Left ventricle myocardium superior (tissue), 1 donor: Measurements from ENCODE around the gene TLE6. TPM values are rescaled to one million over a fixed set of nuclear protein-coding genes. Genes with fewer than 3 reads are reported as not detected.
"Not testable (repeated sequence)": the region's sequence is repeated elsewhere in the genome, so short reads cannot be mapped to it uniquely, and the experiment has no call there.

Experiments
- ATAC-seq: fragments of 200-7000 bp; cut with Tn5 transposase; one replicate; pipeline ENCODE4 v1.9.1; 2020; ENCODE audit warnings: mild to moderate bottlenecking, moderate library complexity
- DNase-seq: peaks from one replicate; pipeline ENCODE4 v3.0.0-alpha.2; 2020
- intact Hi-C: fragments of 100-400 bp; cut with micrococcal nuclease; formaldehyde crosslinking; loops from one replicate; pipeline ENCODE4 v1.11.0; 2022
- total RNA-seq: library from RNA; stranded (reverse); fragmentation: NEBNext Ultra II Directional; extraction: Animal tissue kit (Norgen Biotek cat#: 25700); gene quantifications from one replicate; pipeline ENCODE4 v1.2.1, GENCODE V29; 2021
- donor health status: DM: no; HTN: yes; CAD: no; lungs with severe emphysema.

The TLE6 gene
- total RNA-seq, 1 donor from 2014 or later: 0.30 TPM

DNA sequence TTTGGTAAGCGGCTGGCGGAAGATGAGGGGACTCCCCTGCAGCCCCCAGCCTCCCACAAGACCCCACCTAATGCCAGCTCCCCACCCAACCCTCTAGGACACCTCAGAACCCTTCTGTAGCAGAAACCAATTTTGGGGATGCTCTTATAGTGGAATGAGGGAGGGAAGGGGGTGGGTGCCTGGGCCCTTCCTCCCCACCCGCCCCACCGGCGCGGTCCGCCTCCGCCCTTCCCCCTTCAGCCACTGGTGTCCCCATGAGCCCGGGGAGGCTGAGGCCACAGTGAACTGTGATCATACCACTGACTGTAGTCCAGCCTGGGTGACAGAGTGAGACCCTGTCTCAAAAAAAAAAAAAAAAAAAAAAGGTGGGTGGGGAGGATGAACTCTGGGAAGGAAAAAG, 16.2 kb downstream of the TLE6 start:
- intact Hi-C loops: no loop called here
- no peak for DNase-seq
- no peak for ATAC-seq

DNA sequence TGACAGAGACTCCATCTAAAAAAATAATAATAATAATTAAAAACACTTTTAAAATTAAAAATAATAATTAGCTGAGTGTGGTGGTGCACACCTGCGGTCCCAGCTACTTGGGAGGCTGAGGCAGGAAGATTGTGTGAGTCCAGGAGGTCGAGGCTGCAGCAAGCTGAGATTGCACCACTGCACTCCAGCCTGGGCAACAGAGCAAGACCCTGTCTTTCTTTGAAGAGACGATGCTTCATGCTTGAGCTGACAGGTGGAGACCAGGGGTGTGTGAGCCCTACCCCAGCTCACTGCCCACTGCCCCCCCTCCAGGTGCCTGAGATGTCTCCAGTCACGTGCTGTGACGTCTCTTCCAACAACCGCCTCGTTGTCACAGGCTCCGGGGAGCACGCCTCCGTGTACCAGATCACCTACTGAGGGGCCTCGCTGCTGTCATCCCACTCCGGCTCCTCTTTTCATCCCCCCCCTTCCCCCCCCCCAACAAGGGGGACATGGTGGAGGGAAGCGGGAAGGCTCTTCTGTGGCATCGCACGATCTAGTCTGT, 17.3 kb downstream of the TLE6 start:
- no peak for ATAC-seq
- DNase-seq: no peak
- intact Hi-C loops: no loop called here

GRCh38 chr19:2997720-2998119, 20.4 kb downstream of the TLE6 start:
- no peak for ATAC-seq
- DNase-seq: no peak
- intact Hi-C loops: no loop called here

DNA sequence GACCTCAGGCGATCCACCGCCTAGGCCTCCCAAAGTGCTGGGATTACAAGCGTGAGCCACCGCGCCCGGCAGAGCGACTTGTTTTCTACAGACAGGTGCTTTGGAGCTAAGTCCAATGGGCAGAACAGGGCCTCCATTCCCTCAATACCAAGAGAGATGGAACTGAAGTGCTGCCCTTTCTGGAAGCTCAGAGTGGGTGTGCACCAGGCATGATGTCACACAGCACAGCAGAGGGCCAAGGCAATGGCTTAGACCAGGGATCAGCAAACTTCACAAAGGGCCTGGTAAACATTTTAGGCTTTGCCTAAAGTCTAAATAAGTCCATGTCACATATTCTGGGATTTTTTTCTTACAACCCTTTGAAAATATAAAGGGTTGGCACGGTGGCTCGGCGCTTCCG, 21.3 kb downstream of the TLE6 start:
- ATAC-seq: no peak
- DNase-seq: no peak
- intact Hi-C loops: no loop called here

DNA sequence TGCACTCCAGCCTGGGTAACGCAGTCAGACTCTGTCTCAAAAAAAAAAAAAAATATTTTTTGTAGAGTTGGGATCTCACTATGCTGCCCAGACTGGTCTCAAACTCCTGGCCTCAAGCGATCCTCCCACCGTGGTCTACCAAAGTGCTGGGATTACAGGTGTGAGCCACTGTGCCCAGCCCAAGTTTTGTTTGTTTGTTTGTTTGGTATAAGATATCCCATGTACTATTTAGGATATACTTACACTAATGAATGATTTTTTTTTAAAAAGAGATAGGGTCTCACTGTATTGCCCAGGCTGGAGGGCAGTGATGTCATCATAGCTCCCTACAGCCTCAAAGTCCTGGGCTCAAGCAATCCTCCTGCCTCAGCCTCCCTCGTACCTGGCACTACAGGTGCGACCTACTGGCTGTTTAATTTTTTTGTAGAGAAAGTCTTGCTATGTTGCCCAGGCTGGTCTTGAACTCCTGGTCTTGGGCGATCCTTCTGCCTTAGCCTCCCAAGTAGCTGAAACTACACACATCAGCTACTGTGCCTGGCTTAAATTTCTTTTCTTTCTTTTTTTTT, 24.0 kb downstream of the TLE6 start:
- DNase-seq (no peak), ATAC-seq (no peak)

GRCh38 chr19:3003046-3003445, 25.7 kb downstream of the TLE6 start:
- intact Hi-C loops: no loop called here
- DNase-seq (no peak), ATAC-seq (no peak)

More for the DNA sequence above, 24.0 kb downstream of the TLE6 start:
- intact Hi-C loops: no loop called here

GRCh38 chr19:3004522-3004921, 27.2 kb downstream of the TLE6 start:
- ATAC-seq: no peak
- no peak for DNase-seq
- intact Hi-C loops: no loop called here

- DNase-seq: no peak
- intact Hi-C loops: no loop called here
- ATAC-seq: no peak
Measured at GRCh38 chr19:3005345-3005744, 28.0 kb downstream of the TLE6 start.

DNA sequence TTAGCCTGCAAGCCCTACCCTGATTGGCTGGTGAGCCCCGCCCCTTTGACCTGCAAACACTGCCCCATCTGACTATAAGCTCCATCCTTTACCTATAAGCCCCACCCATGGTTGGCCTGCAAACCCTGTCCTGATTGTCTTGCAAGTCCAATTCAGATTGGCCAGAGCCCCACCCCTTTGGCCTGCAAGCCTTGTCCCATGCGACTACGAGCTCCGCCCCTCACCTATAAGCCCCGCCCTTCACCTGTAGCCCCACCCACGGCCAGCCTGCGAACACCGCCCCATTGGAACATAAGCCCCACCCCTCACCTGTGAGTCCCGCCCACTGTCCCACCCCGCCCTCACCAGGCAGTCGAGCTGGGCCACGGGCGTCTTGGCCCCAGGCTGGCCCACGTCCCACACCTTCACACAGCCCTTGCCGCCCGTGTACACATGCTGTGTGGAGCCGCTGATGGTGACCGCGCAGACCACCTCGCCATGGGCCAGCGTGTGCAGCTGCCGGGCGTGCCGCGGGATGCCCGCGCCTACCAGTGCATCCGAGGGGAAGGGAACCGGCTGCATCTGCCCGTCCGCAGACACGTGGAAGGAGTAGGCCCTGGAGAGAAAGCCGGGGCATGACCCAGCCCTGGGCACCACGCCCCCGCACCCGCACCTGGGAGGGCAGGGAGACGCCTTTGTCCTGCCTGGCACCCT, 28.9 kb downstream of the TLE6 start:
- no peak for DNase-seq
- peak; percentile 16 for ATAC-seq
- intact Hi-C loops: no loop called here

DNA sequence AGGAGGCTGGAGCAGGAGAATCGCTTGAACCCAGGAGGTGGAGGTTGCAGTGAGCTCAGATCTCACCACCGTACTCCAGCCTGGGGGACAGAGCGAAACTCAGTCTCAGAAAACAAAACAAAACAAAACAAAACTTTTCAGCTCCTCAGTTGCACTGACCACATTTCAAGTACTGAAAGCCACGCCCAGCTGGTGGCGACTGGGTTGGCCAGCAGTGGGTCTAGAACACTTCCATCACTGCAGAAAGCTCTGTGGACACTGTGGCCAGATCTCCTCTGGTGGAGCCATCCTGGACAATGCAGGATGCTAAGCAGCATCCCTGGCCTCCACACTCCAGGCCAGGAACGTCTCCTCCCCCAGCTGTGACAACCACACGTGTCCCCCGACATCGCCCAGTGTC, 30.6 kb downstream of the TLE6 start:
- no peak for DNase-seq
- ATAC-seq: no peak
- intact Hi-C loops: no loop called here

- no peak for ATAC-seq
- intact Hi-C loops: no loop called here
Measured at GRCh38 chr19:3008994-3009393, 31.6 kb downstream of the TLE6 start.

DNA sequence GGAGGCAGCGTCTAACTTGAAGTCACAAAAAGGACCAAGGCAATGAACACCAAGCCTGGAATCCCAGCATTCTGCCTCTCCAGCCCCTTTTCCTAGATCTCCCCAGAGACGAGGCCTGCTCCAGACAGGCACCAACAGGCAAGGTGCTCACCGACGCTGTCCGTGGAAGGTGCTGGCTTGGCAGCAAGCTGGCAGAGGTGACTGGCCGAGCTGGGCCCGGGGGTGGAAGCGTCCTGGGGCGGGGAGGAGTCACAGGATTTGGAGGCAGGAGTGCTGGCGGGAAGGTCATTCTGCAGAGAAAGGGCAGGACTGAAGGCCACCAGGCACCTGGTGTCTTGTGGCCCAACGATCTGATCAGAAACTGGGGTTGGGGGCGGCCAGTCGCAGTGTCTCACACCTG, 33.5 kb downstream of the TLE6 start:
- intact Hi-C loops: no loop called here

More at GRCh38 chr19:3008994-3009393, 31.6 kb downstream of the TLE6 start:
- no peak for DNase-seq

DNA sequence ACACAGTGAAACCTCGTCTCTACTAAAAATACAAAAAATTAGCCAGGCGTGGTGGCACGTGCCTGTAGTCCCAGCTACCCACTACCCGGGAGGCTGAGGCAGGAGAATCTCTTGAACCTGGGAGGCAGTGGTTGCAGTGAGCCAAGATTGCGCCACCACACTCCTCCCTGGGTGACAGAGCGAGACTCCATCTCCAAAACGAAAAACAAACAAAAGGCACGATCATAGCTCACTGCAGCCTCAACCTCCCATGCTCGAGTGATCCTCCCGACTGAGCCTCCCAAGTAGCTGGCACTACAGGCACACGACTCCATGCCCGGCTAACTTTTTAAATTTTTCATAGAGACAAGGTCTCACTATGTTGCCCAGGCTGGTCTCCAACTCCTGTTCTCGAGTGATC, 34.7 kb downstream of the TLE6 start:
- ATAC-seq, intact Hi-C loops, DNase-seq: not testable (repeated sequence)

More for the DNA sequence above, 33.5 kb downstream of the TLE6 start:
- DNase-seq (no peak), ATAC-seq (no peak)

DNA sequence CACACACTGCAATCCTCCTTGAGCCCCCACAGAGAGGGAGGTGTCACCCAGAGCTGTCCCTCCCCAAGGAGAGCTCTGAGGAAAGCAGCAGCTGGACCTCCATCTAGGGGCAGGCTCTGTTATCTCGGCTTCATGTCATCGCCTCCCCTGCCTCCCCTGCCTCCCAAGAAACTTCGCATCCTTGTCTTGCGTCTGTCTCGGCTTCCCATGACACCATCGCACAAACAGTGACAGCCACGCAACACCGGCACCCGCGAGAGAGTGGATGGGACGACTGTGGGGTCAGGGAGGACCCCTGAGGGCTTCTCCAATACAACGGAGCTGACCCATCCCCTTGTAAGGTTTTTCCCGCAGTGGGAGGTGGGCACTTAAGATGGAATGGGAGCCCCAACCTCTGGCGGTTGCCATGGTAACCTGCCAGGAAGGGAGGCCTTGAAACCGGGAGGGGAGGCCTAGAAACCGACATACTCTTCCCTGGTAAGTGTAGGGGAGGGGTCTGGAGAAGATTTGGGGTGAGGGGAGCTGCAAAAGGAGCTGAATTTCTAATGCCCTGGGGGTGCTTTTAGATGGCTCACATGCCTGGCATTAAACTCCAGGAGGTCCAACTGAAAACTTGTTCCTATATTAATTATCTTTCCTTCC, 35.4 kb downstream of the TLE6 start:
- intact Hi-C loops: no loop called here
- peak; percentile 18 for ATAC-seq

DNA sequence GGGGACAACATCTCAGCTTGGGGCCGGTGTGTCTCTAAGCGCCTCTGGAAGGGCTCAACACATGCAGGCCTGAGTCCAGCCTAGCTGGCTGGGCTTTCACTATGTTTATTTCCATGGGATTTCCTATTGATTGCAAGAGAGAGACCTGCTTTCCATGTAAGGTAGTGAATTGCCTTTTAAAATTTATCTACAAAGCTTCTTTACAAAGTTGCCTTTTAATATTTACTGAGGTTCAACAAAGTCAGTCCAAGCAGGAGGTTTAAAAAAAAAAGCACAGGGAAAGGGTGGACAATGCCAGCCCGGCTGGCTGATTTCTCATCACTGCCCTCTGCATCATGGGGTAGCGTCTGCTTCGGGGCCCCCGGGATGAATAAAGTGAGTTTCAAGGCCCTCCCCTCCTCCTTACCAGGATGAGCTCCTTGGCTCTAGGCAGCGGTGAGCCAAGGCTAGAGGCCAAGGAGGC, 35.9 kb downstream of the TLE6 start:
- DNase-seq (no peak), ATAC-seq (no peak)
- intact Hi-C loops: no loop called here

More for the DNA sequence above, 35.4 kb downstream of the TLE6 start:
- DNase-seq: no peak

- ATAC-seq (no peak), DNase-seq (no peak)
- intact Hi-C loops: no loop called here
Measured at GRCh38 chr19:3014135-3014534, 36.8 kb downstream of the TLE6 start.

GRCh38 chr19:3015126-3016057, 38.0 kb downstream of the TLE6 start:
- ATAC-seq (no peak), DNase-seq (no peak)
- intact Hi-C loops: no loop called here

GRCh38 chr19:3017923-3018322, 40.6 kb downstream of the TLE6 start:
- intact Hi-C loops: no loop called here
- DNase-seq (no peak), ATAC-seq (no peak)

GRCh38 chr19:3019211-3019854, 42.0 kb downstream of the TLE6 start:
- no peak for ATAC-seq
- intact Hi-C loops: no loop called here
- no peak for DNase-seq
